A673 (cell line): ENCODE data around the gene CHORDC1. TPM values are rescaled to one million over a fixed set of nuclear protein-coding genes. Genes with fewer than 3 reads are reported as not detected.
"Not testable (repeated sequence)": the region's sequence is repeated elsewhere in the genome, so short reads cannot be mapped to it uniquely, and the experiment has no call there.

Experiments
- BruUV-seq: library from RNA; stranded (reverse); fragments of 400-500 nt; replicated peaks from 2 replicates; lab custom pipeline; 2021; lab: Mats Ljungman, UMichigan
- CTCF ChIA-PET: fragments of 300-600 bp; sonication (Branson Sonifier 250); formaldehyde crosslinking; loops from one replicate; lab custom pipeline; 2022; ENCODE audit warnings: antibody characterized with exemption; lab: Charles Lee
- POLR2A ChIA-PET: fragments of 300-600 bp; sonication (Branson Sonifier 250); formaldehyde crosslinking; loops from one replicate; lab custom pipeline; 2022; ENCODE audit warnings: antibody characterized with exemption; ENCODE audit not compliant: low non-redundant PET; lab: Charles Lee
- DNase-seq: peaks from one replicate; pipeline ENCODE4 v3.0.0-alpha.2; 2015; ENCODE audit warnings: low spot score
- H3K27ac ChIP-seq: fragments of 200-600 bp; sonication (generic); 2 replicates; pipeline ENCODE4 v1.5.1; 2016; ENCODE audit warnings: mixed run types, low read depth, mild to moderate bottlenecking, mixed read lengths, antibody characterized with exemption, low read length; ENCODE audit not compliant: poor library complexity, severe bottlenecking
- H3K27me3 ChIP-seq: fragments of 200-600 bp; sonication (generic); replicated peaks from 2 replicates; pipeline ENCODE4 v1.6.1; 2017; ENCODE audit warnings: mixed run types, low read depth, mild to moderate bottlenecking, mixed read lengths, antibody characterized with exemption, low read length; ENCODE audit not compliant: insufficient read depth, poor library complexity
- H3K36me3 ChIP-seq: fragments of 200-600 bp; sonication (generic); 2 replicates; pipeline ENCODE4 v1.6.1; 2016; ENCODE audit warnings: mixed run types, mild to moderate bottlenecking, mixed read lengths, antibody characterized with exemption, low read length; ENCODE audit not compliant: insufficient read depth, poor library complexity, severe bottlenecking
- H3K4me1 ChIP-seq: fragments of 200-600 bp; sonication (generic); 2 replicates; pipeline ENCODE4 v1.6.1; 2017; ENCODE audit warnings: mixed run types, mild to moderate bottlenecking, mixed read lengths, antibody characterized with exemption, low read length; ENCODE audit not compliant: insufficient read depth, poor library complexity, severe bottlenecking
- H3K4me3 ChIP-seq: fragments of 200-600 bp; sonication (generic); 2 replicates; pipeline ENCODE4 v1.5.1; 2016; ENCODE audit warnings: low read depth, mixed run types, mild to moderate bottlenecking, mixed read lengths, low read length; ENCODE audit not compliant: poor library complexity, severe bottlenecking
- H3K9me3 ChIP-seq: fragments of 200-600 bp; sonication (generic); 2 replicates; pipeline ENCODE4 v1.6.1; 2016; ENCODE audit warnings: mixed run types, low read depth, mild to moderate bottlenecking, mixed read lengths, antibody characterized with exemption, low read length; ENCODE audit not compliant: poor library complexity, severe bottlenecking
- EZH2 ChIP-seq: fragments of 200-600 bp; sonication (generic); IDR thresholded peaks from 2 replicates; pipeline ENCODE4 v1.6.1; 2017; ENCODE audit warnings: borderline replicate concordance, low read depth, mild to moderate bottlenecking, mixed read lengths, antibody characterized with exemption, low read length; ENCODE audit not compliant: poor library complexity, severe bottlenecking
- intact Hi-C: fragments of 100-400 bp; cut with micrococcal nuclease; formaldehyde crosslinking; loops from one replicate; pipeline ENCODE4 v1.10.0; 2022; ENCODE audit not compliant: unreplicated experiment
- total RNA-seq: library from RNA; stranded (reverse); gene quantifications from 2 replicates; pipeline ENCODE4 v1.2.3, GENCODE V29; 2021
- TF ChIP-seq, protein P1 (sequence below): fragments of 300-800, 200-600 bp; sonication (generic); conservative IDR thresholded peaks from 2 replicates; pipeline ENCODE4 v1.5.1; 2017; ENCODE audit warnings: low read depth, mild to moderate bottlenecking, antibody characterized with exemption, low read length, moderate library complexity, mixed read lengths

Gene CHORDC1
- total RNA-seq, 1 experiment from 2014 or later = 244 TPM

DNA sequence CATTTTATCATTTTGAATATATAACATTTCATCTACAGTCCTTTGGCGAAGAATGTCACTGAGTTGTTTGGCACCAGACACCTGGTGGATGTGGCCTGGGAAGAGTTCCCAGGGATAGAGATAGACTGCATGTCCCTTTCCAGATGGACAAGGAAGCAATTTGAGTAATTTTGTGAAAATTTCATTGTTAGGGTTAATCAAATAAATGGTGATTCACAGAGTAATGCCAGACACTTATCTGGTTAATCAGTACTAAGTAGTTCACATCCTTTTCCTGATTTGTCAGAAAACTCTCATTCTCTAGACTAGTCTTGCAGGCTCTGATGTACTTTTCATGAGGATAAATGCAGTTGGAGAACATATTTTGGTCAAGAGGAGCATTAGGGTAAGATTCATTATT is 46.8 kb downstream of the CHORDC1 start:
- CTCF ChIA-PET = no interaction called here
- no peaks in the 10 kb centered on the region for H3K36me3 ChIP-seq
- POLR2A ChIA-PET = no interaction called here
- TF ChIP-seq EZH2 = no peak
- TF ChIP-seq, protein P1, sequence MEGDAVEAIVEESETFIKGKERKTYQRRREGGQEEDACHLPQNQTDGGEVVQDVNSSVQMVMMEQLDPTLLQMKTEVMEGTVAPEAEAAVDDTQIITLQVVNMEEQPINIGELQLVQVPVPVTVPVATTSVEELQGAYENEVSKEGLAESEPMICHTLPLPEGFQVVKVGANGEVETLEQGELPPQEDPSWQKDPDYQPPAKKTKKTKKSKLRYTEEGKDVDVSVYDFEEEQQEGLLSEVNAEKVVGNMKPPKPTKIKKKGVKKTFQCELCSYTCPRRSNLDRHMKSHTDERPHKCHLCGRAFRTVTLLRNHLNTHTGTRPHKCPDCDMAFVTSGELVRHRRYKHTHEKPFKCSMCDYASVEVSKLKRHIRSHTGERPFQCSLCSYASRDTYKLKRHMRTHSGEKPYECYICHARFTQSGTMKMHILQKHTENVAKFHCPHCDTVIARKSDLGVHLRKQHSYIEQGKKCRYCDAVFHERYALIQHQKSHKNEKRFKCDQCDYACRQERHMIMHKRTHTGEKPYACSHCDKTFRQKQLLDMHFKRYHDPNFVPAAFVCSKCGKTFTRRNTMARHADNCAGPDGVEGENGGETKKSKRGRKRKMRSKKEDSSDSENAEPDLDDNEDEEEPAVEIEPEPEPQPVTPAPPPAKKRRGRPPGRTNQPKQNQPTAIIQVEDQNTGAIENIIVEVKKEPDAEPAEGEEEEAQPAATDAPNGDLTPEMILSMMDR = no peak
- DNase-seq = no peak
- no TSS peak for BruUV-seq
- H3K9me3 ChIP-seq = no peaks in the 10 kb centered on the region
- intact Hi-C loops = no loop called here
- no peaks in the 10 kb centered on the region for H3K27me3 ChIP-seq
- H3K4me3 ChIP-seq = no peak overlapping the region
- H3K27ac ChIP-seq = no peak overlapping the region
- H3K4me1 ChIP-seq = no peaks in the 10 kb centered on the region

DNA sequence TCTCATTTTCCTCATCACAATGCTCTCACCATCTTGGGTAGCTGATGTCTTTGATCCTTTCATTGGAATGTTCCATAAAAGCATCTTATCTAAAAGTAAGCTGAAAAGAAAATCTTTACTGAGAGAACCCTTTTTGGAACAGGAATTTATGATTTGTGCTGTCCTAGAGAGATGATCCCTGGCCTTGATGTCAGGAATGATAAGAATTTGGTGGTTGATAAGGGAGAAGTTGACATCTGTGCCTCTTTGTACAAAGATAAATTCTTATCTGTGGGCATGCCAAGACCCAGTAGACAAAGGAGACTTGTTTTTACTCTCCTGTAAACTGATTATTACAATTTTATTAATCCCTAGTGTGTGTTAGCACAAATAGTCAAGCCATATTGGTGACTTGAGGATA is 51.5 kb downstream of the CHORDC1 start:
- Histone ChIP-seq H3K9me3 (no peaks in the 10 kb centered on the region), H3K4me3 (no peak overlapping the region), H3K27me3 (no peaks in the 10 kb centered on the region), H3K27ac (no peak overlapping the region), H3K36me3 (no peaks in the 10 kb centered on the region), H3K4me1 (no peaks in the 10 kb centered on the region)
- TF ChIP-seq EZH2 = no peak
- TF ChIP-seq, protein P1 = no peak
- CTCF ChIA-PET = no interaction called here
- POLR2A ChIA-PET = no interaction called here
- BruUV-seq = no TSS peak
- no peak for DNase-seq
- intact Hi-C loops = no loop called here

GRCh38 chr11:90168571-90168970 is 54.3 kb downstream of the CHORDC1 start:
- POLR2A ChIA-PET = no interaction called here
- no TSS peak for BruUV-seq
- Histone ChIP-seq H3K9me3 (no peaks in the 10 kb centered on the region), H3K4me1 (no peaks in the 10 kb centered on the region), H3K4me3 (no peak overlapping the region), H3K27me3 (no peaks in the 10 kb centered on the region), H3K36me3 (no peaks in the 10 kb centered on the region), H3K27ac (no peak overlapping the region)
- DNase-seq = no peak
- CTCF ChIA-PET = no interaction called here
- no peak for TF ChIP-seq EZH2
- TF ChIP-seq, protein P1 = no peak
- intact Hi-C loops = no loop called here

- DNase-seq, H3K9me3 ChIP-seq, H3K36me3 ChIP-seq, H3K4me3 ChIP-seq, CTCF ChIA-PET, BruUV-seq, H3K4me1 ChIP-seq, POLR2A ChIA-PET, intact Hi-C loops, H3K27ac ChIP-seq, H3K27me3 ChIP-seq: not testable (repeated sequence)
Observed at GRCh38 chr11:90167704-90168103, 55.1 kb downstream of the CHORDC1 start.

- H3K36me3 ChIP-seq, H3K4me1 ChIP-seq, H3K4me3 ChIP-seq, DNase-seq, H3K9me3 ChIP-seq, BruUV-seq, H3K27ac ChIP-seq, intact Hi-C loops, CTCF ChIA-PET, POLR2A ChIA-PET, H3K27me3 ChIP-seq: not testable (repeated sequence)
Observed at GRCh38 chr11:90166982-90167573, 55.8 kb downstream of the CHORDC1 start.
